GDM1 (cell line): ENCODE data around the gene KRT20.
"Not testable (repeated sequence)": the region's sequence is repeated elsewhere in the genome, so short reads cannot be mapped to it uniquely, and the experiment has no call there.

ENCODE experiments used
- DNase-seq: peaks from one replicate; lab custom pipeline; 2025; lab: John Stamatoyannopoulos, UW

The KRT20 gene, protein sequence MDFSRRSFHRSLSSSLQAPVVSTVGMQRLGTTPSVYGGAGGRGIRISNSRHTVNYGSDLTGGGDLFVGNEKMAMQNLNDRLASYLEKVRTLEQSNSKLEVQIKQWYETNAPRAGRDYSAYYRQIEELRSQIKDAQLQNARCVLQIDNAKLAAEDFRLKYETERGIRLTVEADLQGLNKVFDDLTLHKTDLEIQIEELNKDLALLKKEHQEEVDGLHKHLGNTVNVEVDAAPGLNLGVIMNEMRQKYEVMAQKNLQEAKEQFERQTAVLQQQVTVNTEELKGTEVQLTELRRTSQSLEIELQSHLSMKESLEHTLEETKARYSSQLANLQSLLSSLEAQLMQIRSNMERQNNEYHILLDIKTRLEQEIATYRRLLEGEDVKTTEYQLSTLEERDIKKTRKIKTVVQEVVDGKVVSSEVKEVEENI

GRCh38 chr17:40884708-40885512, at the start of gene KRT20:
TSS of gene KRT20 (minus strand) at chr17:40885242. CDS start at chr17:40885185, 57 bp downstream.
- DNase-seq, result no peak

GRCh38 chr17:40932608-40933007, 47.6 kb upstream of the KRT20 start:
- no peak for DNase-seq

DNA sequence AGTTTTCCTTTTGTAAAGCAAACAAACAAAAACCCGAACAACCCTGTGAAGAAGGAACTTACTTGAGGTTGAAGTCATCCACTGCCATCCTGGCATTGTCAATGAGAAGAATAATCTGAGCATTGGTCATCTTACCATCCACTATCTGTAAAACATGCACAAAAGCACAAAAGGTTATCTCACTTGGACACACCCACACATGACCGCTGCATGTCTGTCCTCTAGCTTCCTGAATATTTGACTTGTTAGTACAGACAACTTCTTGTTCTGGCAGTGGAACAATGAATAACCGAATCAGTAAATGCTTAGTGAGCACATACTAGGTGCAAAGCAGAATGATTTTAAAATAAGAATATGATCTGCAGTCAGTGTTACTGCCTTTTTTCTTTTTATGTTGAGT, 46.3 kb upstream of the KRT20 start:
- DNase-seq, result no peak

GRCh38 chr17:40926341-40926740, 41.3 kb upstream of the KRT20 start:
- DNase-seq, result no peak

- DNase-seq, result no peak
These were observed 37.2 kb upstream of the KRT20 start for GRCh38 chr17:40922239-40922638.

DNA sequence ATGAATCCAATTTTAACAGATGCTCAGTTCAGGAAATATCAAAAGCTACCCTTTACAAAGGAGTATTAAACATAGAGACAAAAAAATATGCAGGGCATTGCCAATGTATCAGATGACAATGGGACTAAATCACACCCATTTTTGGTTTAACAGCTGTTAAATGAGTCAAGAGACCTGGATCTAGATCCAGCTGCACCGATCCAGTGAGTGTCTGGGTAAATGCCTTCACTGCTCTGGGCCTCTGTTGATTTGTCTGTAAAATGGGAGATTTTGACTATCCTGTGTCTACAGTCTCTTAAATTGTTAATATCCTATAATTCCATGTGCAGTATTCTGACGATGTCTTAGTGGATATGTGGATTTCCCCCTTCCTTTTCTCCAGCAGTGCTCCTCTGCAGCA, 36.0 kb upstream of the KRT20 start:
- no peak for DNase-seq

DNA sequence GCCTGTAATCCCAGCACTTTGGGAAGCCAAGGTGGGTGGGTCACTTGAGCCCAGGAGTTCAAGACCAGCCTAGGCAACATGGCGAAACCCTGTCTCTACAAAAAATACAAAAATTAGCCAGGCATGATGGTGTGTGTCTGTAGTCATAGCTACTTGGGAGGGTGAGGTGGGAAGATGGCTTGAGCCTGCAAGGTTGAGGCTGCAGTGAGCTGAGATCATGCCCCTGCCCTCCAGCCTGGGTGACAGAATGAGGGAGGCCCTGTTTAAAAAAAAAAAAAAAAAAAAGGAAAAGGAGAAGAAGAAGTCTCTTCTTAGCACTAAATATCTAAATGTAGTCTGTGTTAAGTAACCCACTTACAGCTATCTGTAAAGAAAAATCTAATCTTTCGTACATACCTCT, 32.1 kb upstream of the KRT20 start:
- not testable (repeated sequence) for DNase-seq

GRCh38 chr17:40916366-40916765, 31.3 kb upstream of the KRT20 start:
- no peak for DNase-seq

DNA sequence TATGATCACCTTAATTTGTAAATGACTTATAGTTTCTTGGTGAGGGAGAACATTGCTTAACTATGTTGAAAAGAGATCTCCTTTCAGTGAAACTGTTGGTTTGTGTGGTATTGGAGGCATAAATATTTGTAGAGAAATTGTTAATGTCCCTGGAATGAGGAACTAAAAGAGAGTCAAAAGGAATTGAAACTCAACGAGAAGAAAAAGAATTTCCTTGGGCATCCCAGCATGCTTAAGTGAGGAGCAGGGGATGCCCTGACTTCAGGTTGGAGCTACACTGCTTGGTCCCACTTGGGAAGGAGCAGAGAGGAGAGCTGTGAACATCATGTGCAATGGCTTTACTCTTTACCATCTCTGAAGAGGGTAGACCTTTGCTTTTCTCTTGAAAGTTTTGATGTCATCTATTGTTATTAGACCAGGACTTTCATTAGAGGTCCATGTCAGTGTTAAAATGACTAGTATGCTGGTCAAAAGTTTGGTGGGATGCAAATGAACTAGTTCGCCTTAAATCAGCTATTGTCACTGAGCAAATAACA, 30.7 kb upstream of the KRT20 start:
- DNase-seq, result no peak

DNA sequence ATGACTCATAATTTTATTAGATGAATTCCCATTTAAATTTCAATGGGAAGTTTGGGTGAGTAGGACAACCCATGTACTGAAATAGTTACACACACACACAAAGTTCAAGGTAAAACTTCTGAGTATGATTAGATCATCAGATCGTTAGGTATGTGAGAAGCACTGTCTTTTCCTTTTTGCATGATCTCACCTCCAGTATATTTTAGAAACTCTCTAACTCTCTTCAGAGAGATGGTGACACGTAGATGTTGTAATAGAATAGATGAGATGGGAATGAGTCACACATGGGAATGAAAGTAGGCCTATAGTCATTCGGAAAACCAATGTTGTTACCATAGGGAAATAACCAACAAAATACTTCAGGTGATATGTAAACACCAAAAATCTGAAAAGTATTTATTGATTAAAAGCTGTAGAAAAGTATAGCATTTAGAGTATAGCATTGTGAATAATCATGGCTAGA, 30.2 kb upstream of the KRT20 start:
- DNase-seq, result no peak

DNA sequence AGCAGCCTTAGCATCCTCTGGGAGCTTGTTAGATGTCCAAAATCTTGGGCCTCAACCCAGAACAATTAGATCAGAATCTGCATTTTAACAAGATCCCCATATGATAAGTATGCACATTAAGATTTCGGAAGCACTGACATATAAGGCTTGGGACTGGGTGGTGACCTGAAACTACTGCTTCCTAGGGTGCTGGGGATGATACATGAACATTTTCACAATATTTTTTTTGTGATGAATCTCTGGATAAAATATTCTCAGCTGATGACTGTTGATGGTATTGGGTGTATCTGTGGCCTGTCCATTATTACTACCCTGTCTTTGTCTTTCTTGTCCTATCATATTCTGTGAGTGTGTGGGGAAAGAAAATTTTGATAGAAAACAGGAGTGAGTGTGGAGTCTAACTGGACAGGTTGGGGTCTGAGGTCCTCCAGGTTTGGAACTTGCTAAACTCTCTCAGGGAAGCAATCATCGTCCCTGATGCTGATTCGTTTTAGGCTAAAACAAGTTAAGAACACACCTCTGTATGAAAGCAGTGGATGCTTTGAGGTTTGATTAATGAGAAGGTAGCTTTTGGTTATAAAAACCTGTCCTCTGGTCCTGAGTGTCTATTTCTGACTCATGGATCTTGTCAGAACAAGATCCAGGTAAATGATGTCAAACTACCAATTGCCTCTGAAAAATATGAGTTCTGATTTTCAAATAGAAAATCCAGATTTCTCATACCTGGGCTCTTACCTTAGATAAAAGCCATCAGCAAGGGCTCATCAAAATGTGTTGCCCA, 29.2 kb upstream of the KRT20 start:
- no peak for DNase-seq

GRCh38 chr17:40912486-40913210, 27.6 kb upstream of the KRT20 start:
- no peak for DNase-seq

DNA sequence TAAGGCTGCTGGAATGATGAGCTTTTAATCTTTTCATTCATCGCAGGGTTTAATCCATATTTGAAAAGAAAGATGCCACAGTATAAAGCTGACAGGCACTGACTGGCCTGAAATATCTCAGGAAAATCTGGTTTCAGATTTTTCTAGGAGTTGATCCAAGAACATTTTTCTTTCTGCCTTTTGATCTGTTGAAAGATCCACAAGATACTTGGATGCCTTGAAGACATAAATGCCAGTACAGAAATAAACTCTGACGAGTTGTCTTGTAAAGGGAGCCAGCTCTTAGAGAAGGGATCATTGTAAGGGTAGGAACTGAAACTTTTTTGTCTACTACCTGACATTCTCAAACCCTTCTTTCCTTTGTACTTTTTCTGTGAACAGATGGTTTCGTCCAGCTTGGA, 25.4 kb upstream of the KRT20 start:
- DNase-seq, result no peak

DNA sequence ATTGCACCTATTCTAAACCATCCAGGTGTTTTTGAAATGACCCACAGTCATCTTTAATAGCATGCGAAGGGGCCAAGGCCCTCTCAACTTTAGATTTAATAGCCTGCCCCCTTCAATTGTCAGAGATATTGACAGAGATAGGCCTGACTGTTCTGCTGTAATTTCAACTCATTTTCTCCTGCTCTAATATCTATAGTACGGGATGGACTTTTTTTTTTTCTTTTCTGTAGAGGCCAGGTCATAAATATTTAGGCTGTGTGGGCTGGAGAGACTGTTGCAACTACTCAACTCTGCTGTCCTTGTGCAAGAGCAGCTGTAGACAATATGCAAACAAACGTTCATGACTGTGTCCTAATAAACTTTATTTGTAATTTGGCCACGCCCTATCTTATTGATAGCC, 24.7 kb upstream of the KRT20 start:
- DNase-seq, result no peak

DNA sequence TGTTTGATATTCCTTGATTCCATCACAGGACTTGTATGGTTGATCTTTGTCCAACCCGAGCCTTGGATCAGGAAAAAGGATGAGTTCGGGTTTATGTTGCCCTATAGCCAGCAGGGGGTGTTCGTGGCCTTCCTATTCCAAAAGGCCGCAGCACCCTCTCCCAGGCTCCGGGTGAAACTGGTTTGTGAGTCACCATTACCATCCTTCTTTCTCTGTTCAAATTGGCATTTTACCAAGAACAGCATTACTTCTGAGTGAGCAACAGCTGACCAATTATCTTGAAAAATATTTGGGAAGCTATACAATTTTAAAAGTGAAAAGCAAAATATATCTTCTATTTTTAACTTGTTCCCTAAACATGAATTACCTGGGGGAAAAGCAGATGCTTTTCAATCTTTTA, 24.3 kb upstream of the KRT20 start:
- DNase-seq, result peak; percentile 40

DNA sequence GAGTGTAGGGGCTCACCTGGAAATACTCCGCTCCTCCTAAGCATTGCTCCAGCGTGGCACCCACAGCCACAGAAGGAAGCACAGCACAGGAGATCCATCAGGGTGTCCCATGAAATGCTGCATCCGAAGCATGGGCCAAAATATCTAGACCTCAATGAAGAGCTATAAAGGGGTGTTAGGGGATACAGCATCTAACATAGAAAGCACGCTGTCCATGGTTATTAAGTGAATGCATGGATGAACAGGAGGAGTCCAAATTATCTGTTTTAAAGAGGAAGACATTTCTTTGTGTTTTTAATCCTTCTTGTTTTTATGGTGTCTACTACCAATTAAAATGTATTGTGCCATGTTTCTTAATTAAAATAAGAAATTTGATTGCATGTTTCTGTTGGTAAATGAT, 21.6 kb upstream of the KRT20 start:
- DNase-seq, result no peak

GRCh38 chr17:40905370-40905769, 20.3 kb upstream of the KRT20 start:
- DNase-seq, result no peak

GRCh38 chr17:40903129-40903847, 18.2 kb upstream of the KRT20 start:
- DNase-seq, result no peak

- no peak for DNase-seq
These were observed 17.5 kb upstream of the KRT20 start for GRCh38 chr17:40902498-40902897.

DNA sequence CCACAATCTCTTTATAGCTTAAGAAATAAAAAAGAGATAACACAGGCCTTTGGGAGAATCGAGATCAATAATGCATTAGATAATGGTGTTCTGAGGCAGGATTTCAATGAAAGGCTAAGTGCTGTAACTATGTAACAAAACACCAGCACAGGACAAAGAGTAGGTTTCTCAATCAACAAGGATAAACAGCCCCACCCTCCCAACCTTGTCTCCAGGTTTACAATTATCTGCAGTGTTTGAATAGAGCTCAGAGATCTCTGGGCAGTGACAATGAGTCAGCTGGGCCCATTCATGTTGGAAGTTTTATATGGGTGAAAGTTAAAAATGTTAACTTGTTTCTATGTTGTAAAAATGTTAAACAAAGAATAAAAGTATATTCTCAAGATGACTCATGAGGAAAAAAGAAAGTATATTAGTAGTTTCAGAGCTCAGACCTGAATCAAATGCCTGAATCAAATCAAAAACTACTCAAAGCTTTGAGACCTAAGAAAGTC, 17.0 kb upstream of the KRT20 start:
- DNase-seq, result no peak
